Endodermal cell (in vitro differentiated cells): ENCODE measurements around the gene COL23A1. TPM values are rescaled to one million over a fixed set of nuclear protein-coding genes. Genes with fewer than 3 reads are reported as not detected.

Source experiments
- DNase-seq: peaks from one replicate; pipeline ENCODE4 v3.0.0-alpha.2; 2017
- H3K27ac ChIP-seq: 2 replicates; pipeline ENCODE4 v1.5.1; 2013; ENCODE audit warnings: mild to moderate bottlenecking, low read depth, low read length, moderate library complexity
- H3K27me3 ChIP-seq: 2 replicates; pipeline ENCODE4 v1.6.1; 2013; ENCODE audit warnings: mild to moderate bottlenecking, low read length, moderate library complexity; ENCODE audit not compliant: insufficient read depth, control insufficient read depth, poor library complexity, severe bottlenecking
- H3K36me3 ChIP-seq: 2 replicates; pipeline ENCODE4 v1.7.0; 2013; ENCODE audit warnings: mild to moderate bottlenecking, low read length, moderate library complexity; ENCODE audit not compliant: control insufficient read depth, insufficient read depth
- H3K4me1 ChIP-seq: one replicate; pipeline ENCODE4 v1.7.0; 2013; ENCODE audit warnings: low read length; ENCODE audit not compliant: control insufficient read depth, insufficient read depth
- H3K4me3 ChIP-seq: 2 replicates; pipeline ENCODE4 v1.5.1; 2013; ENCODE audit warnings: mild to moderate bottlenecking, low read length, moderate library complexity
- H3K9ac ChIP-seq: 2 replicates; pipeline ENCODE4 v1.6.1; 2013; ENCODE audit warnings: mild to moderate bottlenecking, low read length, moderate library complexity; ENCODE audit not compliant: poor library complexity, severe bottlenecking; ENCODE audit errors: extremely low read depth
- H3K9me3 ChIP-seq: 2 replicates; pipeline ENCODE4 v1.6.1; 2013; ENCODE audit warnings: mild to moderate bottlenecking, low read length, moderate library complexity; ENCODE audit not compliant: control insufficient read depth
- H3K27ac Mint-ChIP-seq: 2 replicates; pipeline ENCODE4 v1.8.0; 2020; ENCODE audit warnings: mixed read lengths
- H3K27me3 Mint-ChIP-seq: 2 replicates; pipeline ENCODE4 v1.8.0; 2021; ENCODE audit warnings: mild to moderate bottlenecking, mixed read lengths; ENCODE audit not compliant: insufficient read depth
- H3K36me3 Mint-ChIP-seq: 2 replicates; pipeline ENCODE4 v1.8.0; 2020; ENCODE audit warnings: low read depth, mixed read lengths
- H3K4me1 Mint-ChIP-seq: 2 replicates; pipeline ENCODE4 v1.8.0; 2020; ENCODE audit warnings: mixed read lengths
- H3K4me3 Mint-ChIP-seq: 2 replicates; pipeline ENCODE4 v1.8.0; 2020; ENCODE audit warnings: mild to moderate bottlenecking, moderate library complexity, mixed read lengths
- H3K9me3 Mint-ChIP-seq: 2 replicates; pipeline ENCODE4 v1.8.0; 2020; ENCODE audit warnings: mild to moderate bottlenecking, mixed read lengths
- WGBS, 2 experiments: methylation state at CpG; one replicate each; pipeline versions ENCODE4 v1.1.5 to v1.1.7; 2013; ENCODE audit warnings: missing lambda C conversion rate in 2 of 2, mixed read lengths in 1 of 2; ENCODE audit not compliant: insufficient coverage in 1 of 2, insufficient read length in 1 of 2; 5-methylcytosine and 5-hydroxymethylcytosine counted together
- total RNA-seq, 2 donors: library from RNA; stranded (reverse); fragmentation: NEBNext Ultra II Directional in 1 of 2; extraction: Animal tissue kit (Norgen Biotek cat#: 25700) in 1 of 2; gene quantifications; 2 replicates in 1 of 2; 3 replicates in 1 of 2; pipeline ENCODE4 v1.2.1, GENCODE V29; 2021
- TF ChIP-seq, protein P1 (sequence below): fragments of 200-600 bp; sonication (generic); conservative IDR thresholded peaks from 2 replicates; pipeline ENCODE4 v1.5.0; 2021; ENCODE audit warnings: antibody characterized with exemption, mild to moderate bottlenecking

The COL23A1 gene
- total RNA-seq, 2 donors from 2014 or later: 50.2 to 71.3 TPM

DNA sequence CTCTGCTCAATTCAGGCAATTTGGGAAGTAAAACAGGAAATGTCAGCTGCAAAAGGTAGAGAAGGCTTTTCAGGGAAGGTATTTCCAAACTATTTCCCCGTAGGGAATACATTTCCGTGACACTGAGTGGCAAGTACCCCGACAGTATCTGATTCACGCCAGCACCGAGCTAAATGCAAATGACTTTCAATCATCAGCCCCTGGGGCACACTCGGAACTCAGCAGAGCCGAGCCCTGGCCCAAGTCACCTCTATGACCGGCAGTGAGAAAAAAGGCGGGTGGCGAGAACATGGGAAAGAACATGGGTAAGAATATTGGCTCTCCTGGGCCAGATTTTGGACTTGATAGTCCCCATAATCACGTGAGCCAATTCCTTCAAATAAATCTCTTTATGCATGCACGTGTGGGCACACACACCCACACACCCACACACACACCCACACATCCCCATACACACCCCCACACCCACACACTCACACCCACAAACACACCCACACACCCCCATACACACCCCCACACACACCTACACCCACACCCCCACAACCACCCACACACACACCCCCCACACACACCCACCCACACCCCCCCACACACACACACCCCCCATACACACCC lies 43.0 kb downstream of the COL23A1 start:
- DNase-seq: no peak
- no peak overlapping the region for H3K4me3 ChIP-seq
- Mint-ChIP-seq H3K9me3 (no peaks in the 10 kb centered on the region), H3K27ac (no peak overlapping the region), H3K4me3 (no peak overlapping the region), H3K36me3 (peaks cover 8% of the 10 kb centered on the region), H3K4me1 (peaks cover 19% of the 10 kb centered on the region), H3K27me3 (no peaks in the 10 kb centered on the region)
- H3K36me3 ChIP-seq: no peaks in the 10 kb centered on the region
- TF ChIP-seq, protein P1, sequence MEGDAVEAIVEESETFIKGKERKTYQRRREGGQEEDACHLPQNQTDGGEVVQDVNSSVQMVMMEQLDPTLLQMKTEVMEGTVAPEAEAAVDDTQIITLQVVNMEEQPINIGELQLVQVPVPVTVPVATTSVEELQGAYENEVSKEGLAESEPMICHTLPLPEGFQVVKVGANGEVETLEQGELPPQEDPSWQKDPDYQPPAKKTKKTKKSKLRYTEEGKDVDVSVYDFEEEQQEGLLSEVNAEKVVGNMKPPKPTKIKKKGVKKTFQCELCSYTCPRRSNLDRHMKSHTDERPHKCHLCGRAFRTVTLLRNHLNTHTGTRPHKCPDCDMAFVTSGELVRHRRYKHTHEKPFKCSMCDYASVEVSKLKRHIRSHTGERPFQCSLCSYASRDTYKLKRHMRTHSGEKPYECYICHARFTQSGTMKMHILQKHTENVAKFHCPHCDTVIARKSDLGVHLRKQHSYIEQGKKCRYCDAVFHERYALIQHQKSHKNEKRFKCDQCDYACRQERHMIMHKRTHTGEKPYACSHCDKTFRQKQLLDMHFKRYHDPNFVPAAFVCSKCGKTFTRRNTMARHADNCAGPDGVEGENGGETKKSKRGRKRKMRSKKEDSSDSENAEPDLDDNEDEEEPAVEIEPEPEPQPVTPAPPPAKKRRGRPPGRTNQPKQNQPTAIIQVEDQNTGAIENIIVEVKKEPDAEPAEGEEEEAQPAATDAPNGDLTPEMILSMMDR: no peak
- no peaks in the 10 kb centered on the region for H3K27me3 ChIP-seq
- no peaks in the 10 kb centered on the region for H3K4me1 ChIP-seq
- H3K9ac ChIP-seq: no peak overlapping the region
- H3K9me3 ChIP-seq: no peaks in the 10 kb centered on the region
- 91 to 94% methylated on average over 9 to 12 of the region's 12 CpGs for WGBS, 2 experiments
- no peak overlapping the region for H3K27ac ChIP-seq

DNA sequence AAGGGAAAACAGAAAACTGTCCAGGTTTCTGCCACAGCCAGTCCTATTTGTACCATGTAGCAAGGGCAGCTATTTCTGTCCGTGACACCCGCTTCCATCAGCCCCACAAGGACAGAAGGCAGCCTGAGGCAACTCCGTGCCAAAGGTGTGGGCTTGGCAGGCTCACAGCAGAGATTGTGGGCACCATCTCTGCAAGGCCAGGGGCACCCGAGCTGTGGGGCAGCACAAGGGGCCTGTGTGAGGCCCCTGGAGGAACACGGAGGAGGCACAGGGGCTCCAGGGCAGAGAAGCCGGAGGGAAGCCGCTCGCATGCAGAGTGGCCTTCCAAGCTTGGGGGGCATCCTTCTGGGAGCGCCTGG lies 43.5 kb downstream of the COL23A1 start:
- no peaks in the 10 kb centered on the region for H3K36me3 ChIP-seq
- Mint-ChIP-seq H3K4me1 (peaks cover 14% of the 10 kb centered on the region), H3K9me3 (no peaks in the 10 kb centered on the region), H3K4me3 (no peak overlapping the region), H3K27ac (no peak overlapping the region), H3K36me3 (peaks cover 8% of the 10 kb centered on the region), H3K27me3 (no peaks in the 10 kb centered on the region)
- H3K9me3 ChIP-seq: no peaks in the 10 kb centered on the region
- TF ChIP-seq, protein P1: no peak
- WGBS, 2 experiments: 90 to 94% methylated on average over 8 to 9 of the region's 9 CpGs
- no peak overlapping the region for H3K4me3 ChIP-seq
- H3K9ac ChIP-seq: no peak overlapping the region
- no peaks in the 10 kb centered on the region for H3K27me3 ChIP-seq
- no peak overlapping the region for H3K27ac ChIP-seq
- H3K4me1 ChIP-seq: no peaks in the 10 kb centered on the region
- no peak for DNase-seq

DNA sequence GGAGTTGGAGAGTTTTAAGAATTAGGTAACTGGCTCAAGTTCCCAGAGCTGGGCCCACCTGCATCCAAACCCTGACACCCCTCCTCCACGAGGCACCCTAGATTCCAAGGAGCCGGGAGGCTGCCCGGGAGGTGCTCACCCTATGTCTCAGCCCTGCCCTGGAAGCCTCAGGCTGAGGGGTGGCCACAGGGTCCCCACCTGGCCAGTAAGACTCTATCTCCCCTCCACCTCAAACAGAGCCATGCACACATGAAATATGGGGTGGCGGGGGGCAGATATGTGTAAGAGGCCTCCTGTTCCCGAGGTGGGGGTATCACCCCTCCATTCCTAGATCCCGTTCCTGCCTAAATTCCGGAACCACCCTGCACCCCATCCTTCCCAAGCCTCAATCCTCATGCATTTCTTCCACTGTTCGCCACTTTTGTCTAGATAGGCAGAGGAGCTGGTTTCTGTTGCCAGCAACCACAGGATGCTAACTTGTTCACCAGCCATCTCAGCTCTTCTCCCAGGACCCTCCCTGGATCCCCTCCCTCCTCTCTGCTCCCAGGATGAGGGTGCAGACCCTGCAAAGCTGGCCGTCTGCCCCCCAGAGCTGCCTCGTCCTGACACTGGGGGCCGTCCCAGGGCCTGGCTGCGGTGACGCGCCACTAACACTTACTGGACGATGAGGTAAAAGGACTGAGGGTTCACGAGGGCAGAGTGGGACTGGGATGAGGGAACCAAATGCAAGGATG lies 44.1 kb downstream of the COL23A1 start:
- no peak overlapping the region for H3K4me3 ChIP-seq
- H3K4me1 ChIP-seq: no peaks in the 10 kb centered on the region
- no peak overlapping the region for H3K27ac Mint-ChIP-seq
- H3K9ac ChIP-seq: no peak overlapping the region
- WGBS, 2 experiments: 92 to 96% methylated on average over 7 to 16 of the region's 16 CpGs
- peaks cover 8% of the 10 kb centered on the region for H3K36me3 Mint-ChIP-seq
- TF ChIP-seq, protein P1: no peak
- no peaks in the 10 kb centered on the region for H3K36me3 ChIP-seq
- H3K27ac ChIP-seq: no peak overlapping the region
- peaks cover 9% of the 10 kb centered on the region for H3K4me1 Mint-ChIP-seq
- no peaks in the 10 kb centered on the region for H3K27me3 Mint-ChIP-seq
- H3K4me3 Mint-ChIP-seq: no peak overlapping the region
- DNase-seq: no peak
- no peaks in the 10 kb centered on the region for H3K27me3 ChIP-seq
- H3K9me3 Mint-ChIP-seq: no peaks in the 10 kb centered on the region
- no peaks in the 10 kb centered on the region for H3K9me3 ChIP-seq
